Activated T-cell treated with anti-CD3 and anti-CD28 coated beads, Interleukin-2, amount 50 U/mL, for 1 hour (primary cell): ENCODE measurements around the gene IL12A.

Experiments used
- DNase-seq: peaks from one replicate; pipeline ENCODE4 v3.0.0-alpha.2; 2020

The IL12A gene

DNA sequence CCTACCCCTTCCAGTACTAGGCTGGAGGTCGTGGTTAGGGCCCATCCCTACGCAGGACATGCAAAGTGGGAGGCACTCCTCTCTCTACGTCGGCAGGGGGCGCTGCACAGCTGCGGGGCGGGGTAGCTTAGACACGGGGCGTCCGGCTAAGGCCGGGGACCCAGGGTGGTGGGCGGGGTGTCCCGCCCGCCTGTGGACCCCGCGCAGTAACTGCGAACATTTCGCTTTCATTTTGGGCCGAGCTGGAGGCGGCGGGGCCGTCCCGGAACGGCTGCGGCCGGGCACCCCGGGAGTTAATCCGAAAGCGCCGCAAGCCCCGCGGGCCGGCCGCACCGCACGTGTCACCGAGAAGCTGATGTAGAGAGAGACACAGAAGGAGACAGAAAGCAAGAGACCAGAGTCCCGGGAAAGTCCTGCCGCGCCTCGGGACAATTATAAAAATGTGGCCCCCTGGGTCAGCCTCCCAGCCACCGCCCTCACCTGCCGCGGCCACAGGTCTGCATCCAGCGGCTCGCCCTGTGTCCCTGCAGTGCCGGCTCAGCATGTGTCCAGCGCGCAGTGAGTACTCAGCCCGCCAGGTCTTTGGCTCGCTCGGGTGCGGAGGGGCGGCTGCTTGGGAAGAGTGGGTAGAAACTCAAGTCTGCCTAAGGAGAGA, at the start of gene IL12A:
Gene IL12A, plus strand, starts transcription at position 219 of the 655 bp plus-strand sequence.
- DNase-seq: peak; percentile 81

DNA sequence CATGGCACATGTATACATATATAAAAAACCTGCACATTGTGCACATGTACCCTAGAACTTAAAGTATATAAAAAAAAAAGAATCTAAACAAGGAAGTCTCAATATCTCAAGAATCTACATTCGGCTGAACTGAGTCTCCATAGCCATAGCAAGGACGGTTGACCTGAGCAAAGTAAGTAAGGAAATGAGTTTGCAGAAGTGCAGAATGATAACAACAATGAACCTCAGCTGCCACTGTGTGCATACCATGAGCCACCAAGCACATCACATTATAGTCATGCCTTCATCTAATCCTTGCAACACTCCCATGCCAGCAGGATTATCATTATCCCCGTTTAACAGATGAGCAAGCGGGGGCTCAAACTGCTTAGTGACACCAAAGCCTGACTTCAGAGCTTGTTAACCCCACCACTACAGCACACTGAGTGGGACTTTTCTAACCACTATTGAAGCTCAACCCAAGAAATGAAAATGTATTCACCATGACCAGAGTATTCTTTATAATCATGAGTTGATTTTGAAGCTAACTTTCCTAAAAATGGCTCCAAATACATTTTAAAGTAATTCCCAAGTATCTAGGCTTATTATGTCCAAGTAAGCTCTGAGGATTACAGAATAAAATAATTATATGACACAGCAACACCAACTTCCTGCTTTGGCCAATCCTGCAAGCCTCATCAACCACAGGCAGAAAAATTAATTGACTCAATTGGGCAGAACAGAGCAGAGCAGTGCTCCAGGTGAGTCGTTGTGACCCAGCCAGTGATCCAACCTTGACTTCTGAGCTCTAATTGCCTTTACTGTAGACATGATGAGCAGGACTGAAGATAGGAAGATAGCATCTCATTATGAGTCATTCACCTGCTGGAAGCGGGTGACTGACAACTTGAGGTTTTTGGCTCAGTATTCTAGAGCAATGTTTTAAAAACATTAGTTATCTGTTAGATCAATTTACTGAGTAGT, 47.3 kb upstream of the IL12A start:
- no peak for DNase-seq

DNA sequence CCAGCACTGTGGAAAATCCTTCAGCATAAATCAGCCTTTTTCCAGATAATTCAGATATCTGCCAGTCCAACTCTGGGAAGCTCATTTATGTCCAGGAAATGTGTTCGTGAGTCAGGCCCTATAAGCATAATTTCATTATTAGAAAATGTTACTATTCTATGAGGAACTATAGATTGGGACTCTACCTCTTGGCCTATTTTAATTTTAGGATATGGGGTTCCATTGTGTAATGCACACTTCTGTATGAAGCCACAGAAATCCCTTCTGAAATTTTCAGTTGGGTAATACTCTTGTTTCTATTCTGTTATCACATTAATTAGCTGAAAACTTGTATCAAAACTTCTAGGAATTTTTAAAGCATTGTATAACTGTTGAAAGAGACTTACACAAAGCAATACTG, 43.9 kb upstream of the IL12A start:
- DNase-seq: no peak

DNA sequence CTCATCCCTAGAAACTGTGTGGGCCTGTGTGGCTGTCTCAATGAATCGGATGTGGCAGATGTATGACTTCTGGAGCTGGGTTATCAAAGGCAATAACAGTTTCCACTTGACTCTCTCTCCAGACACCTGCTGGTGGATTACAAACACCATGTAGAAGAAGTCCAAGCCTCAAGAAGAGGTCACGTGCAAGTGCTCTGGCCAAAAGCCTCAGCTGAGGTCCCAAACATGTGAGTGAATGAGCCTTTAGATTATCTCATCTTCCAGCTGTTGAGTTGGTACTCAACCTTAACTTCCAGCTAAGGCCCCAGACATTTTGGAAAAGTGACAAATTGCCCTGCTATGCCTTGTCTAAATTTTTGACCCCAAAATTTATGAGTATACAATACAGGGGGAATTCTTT, 42.7 kb upstream of the IL12A start:
- DNase-seq: no peak

DNA sequence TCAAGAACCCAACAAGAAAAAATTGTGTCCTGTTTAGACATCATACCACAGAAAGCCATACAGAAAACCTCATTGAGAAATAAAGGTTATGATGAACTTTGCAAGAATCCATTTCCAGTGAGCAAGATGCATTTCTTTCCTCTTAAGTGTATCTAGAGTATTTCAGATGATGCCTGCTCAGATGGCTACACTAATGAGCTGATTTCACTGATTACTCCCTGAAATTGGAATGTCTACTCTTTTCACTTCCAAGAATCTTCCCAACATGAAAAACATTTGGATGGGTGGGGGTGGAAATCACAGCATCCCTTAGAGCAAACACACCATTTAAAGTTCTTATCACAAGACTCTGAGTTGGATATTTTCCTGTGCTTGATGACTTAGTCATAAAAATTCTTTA, 41.4 kb upstream of the IL12A start:
- no peak for DNase-seq

DNA sequence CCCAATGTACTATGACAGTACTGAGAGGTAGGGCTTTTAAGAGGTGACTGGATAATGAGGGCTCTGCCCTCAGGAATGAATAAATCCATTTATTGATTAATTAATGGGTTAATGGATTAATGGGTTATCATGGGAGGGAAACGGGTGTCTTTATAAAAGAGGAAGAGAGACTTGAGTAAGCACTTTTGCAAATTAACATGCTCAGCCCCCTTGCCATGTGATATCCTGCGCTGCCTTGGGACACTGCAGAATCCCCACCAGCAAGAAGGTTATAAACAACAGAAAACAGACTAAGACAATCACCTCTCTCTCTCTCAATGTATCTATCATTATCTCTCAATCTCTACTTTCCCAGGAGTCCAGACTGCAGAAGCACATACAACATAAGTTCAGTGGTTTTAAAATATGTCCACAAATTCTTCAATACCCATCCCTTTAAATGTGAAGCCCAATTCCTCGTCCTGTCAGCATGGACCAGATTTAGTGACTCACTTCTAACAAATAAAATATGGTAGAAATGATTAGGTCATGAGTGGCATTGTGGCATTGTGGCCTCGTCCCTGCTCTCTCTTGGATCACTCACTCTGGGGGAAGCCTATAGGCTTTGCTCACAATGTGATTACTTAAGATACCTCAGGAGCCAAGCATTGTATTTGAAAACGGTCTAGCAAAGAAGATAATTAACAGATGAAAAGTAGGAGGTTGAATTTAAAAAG, 40.0 kb upstream of the IL12A start:
- DNase-seq: no peak

DNA sequence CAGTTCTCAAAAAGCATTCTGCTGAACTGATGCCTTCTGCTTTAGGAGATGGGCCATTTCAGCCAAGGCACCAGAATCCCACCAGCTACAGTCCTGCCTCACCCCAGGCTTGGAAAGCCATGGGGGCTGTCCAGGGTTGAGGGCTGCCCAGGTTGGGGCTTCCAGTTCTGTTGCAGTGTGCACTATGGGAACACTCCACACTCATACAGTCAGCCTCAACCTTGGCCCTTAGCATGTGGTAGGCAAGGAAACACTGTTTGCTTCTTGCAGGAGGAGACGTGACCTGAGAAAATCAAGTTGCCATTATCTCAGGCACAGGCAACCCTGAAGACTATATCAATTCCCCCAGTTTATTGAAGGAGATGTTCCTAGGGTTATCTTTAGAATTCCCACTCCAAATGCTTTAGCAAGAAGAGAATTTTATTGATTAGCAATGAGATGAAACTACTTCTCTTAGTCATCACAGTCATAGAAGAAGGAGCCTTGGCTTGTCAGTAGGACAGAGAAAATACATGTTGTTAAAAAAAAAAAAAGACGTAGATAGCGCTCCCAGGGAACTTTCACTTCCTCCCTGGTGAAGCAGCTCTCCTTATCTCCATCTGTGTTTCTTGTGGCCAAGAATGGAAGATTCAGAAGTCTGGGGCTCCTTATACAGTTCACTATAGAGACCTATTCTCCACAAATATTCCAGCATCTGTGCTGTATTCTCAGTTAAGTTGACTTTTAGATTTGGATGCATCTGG, 38.3 kb upstream of the IL12A start:
- DNase-seq: no peak

DNA sequence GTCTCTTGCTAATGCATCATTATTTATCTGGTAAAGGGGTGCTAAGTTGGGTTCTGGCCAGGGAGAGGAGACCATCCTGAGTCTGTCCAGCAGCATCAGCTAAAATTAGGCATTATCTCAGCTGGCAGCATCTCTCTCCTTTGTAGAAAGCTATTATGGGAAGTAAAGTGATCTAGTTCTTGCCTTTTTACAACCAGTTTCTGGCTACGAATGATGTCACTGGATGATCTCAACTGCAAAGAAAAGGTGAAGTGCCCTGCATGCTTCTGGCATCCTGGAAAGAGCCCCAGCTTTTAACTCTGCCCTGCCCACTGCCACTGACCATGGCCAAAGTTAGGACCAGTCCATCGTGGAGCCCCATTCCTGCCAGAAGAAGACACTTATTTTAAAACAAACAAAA, 37.1 kb upstream of the IL12A start:
- no peak for DNase-seq

DNA sequence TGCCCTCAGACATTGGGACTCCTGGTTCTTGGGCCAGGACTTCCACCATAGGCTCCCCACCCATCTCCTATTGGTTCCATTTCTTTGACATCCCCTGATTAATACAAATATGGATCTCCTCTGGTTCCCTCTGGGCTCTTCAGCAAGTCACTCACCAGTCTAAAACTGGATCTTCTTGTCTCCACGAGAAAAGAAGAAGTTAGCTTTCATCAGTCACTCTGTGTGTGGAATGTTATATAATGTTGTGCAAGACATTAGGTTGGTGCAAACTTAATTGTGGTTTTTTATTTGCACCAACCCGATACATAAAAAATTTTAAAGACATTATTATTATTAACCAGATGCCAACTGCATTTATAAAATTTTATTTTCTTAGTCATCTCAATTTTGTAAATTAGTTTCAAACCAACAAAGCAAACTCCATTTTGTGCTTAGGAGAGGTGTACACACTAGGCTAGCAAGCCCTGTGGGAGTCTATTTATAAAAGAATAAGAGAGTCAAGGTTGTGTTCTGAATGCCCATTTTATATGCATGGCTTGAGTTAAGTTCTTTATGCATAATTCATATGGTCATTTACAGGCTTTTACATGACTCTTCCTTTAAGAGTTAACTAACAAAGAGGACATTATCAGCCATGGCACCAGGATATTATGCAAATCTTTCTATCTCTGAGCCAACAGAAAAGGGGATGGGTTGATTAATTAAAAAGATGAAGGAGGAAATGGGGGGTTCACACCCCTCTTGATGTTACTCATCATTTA, 35.1 kb upstream of the IL12A start:
- DNase-seq: no peak

DNA sequence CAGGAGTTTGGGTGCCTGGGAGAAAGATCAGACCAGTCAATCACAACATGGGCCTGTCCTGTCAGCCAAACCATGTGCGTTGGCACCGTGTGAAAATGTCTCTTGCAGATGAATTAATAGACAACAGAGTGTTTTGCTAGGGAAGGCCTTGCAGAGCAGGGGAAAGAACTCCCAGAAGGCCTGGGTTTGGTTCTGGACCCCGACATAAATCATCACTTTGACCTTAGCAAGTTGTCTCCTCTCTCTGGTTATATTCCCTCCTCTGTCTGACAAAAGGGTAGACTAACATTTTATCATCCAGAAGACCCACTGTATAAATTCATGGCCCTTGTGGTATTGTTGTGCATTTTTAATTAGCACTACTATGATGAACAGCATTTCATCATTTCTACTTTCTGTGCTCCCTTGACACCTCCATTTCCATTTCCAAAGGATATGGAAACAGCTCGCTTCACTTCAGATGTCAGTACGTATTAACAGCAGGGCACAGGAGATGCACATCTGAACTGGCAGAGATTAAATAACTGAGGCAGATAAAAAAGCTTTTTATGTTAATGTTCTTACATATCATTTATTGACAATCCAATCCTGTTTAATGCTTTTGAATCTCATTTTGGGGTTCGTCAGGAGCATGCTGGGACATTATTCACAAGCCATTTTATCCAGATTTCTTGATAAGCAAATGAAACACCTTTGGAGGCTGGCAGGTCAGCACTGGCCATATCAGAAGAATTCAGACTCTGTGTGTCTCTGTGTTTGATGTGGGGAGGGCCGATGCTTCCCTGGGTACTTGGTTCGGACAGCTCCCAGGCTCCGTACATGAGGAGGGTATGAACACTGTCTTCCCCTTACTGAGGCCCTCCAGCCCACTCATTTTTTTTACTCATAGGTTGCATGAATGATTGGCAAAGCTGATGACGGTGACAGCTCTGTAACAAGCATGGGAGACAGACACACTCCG, 28.2 kb upstream of the IL12A start:
- no peak for DNase-seq

DNA sequence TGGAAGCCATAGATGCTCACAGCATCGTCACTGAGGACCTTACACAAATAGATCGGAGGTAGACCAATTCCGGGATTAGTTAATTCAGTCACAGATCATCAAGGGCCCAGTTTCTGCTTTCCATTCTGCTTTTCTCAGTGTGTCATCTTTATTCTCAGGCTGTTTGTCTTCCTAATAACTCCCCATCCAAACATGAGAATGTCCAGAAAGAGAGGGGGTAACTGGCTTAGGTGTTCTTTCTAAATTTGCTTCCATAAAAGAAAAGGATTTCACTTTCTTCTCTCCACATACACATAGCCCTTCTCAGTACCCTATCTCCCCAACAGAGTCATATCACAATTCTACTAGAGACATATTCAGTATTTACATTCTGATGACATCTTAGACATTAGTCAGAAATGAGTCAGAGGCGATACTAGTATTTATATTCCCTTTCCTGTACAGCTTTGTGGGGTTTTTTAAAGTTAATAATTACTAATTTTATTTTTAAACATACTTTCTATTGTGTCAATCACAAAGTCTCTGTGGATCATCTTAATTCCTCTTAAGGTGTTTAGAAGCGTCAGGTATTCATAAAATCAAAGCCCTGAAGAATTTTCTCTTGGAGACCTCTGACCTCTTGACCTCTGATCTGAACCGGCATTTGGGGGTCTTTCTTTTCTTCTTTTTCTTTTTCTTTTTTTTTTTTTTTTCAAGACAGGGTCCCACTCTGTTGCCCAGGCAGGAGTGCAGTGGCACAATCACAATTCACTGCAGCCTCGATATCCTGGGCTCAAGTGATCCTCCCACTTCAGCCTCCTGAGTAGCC, 24.3 kb upstream of the IL12A start:
- no peak for DNase-seq

DNA sequence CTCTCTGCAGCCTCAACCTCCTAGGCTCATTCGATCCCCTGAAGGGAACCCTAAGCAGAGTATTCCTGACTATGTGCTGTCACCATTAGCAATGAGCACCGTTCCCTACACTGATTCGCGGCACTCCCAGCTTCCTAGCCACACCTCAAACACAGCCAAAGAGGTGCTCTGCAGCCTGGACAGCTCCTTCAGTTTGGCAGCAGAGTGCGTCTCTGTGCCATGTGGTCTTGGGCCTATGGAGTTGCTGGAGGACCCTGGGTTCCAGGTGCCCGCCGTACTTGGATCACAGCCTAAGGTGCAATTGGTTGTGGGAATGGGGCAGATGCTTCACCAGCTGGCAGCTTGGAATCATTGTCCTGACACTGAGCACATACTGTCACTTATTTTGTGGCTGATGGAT, 17.3 kb upstream of the IL12A start:
- no peak for DNase-seq

DNA sequence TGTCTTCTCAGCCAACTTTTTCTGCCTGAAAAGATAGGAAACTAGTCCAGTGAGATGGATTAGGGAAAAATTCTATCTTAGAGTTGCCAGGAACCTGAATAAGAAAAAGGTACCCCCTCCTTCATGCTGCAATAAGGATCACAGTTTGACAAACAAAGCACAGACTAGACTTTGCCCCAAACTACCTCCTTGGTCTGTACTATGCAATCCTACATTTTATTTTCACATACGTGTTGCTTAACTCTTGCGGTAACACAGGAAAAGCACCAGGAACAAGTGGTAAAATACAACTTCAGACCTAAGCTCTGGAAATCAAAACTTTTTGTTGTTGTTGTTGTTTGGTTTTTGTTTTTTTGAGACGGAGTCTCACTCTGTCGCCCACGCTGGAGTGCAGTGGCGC, 11.3 kb upstream of the IL12A start:
- no peak for DNase-seq

DNA sequence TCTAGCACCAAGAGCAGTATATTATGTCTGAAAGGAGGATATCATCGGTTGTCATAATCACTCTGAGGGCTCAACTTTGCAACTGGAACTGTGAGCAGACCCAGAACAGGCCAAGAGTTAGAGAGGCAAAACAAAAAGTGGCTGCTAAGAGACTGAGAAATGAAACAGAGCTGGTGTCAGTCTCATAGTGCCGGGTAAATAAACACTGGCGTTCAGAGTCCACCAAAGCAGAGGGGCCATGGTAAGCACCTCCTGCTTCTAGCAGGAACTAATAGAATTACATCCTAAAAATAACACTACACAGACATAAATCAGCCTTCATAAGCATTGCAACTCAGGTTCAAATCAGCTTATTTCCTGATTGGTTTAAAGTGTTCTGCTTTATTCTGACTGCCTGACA, 10.3 kb upstream of the IL12A start:
- DNase-seq: no peak

DNA sequence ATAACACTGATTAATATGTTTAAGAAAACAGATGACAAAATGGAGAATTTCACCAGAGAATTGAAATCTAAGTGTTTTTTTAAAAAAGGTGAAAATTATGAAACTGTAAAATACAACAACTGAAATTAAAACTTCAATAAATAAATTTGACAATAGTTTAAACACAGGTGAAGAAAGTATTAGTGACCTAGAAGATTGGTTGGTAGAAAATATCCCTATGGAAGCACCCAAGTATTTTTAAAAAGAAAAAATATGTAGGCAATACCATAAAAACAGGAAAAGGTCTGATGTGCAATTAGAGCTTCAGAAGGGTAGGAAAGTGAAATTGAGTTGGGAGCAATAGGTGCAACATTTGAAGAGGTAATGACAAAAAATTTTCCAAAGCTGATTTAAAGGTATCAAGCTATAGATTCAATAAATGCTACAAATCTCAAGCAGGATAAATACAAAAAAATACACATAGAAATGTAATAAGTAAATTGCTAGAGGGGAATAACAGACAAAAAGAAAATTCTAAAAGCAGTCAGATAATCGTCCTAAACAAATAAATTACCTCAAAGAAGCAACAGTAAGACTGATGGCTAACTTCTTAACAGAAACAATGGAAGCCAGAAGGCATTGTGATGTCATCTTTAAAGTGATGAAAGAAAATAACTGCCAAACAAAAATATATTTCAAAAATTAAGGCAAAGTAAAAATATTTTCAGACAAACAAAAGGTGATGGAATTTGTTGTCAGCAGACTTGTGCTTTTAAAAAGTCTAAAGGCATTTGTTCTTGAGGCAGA, 9.5 kb upstream of the IL12A start:
- DNase-seq: no peak

DNA sequence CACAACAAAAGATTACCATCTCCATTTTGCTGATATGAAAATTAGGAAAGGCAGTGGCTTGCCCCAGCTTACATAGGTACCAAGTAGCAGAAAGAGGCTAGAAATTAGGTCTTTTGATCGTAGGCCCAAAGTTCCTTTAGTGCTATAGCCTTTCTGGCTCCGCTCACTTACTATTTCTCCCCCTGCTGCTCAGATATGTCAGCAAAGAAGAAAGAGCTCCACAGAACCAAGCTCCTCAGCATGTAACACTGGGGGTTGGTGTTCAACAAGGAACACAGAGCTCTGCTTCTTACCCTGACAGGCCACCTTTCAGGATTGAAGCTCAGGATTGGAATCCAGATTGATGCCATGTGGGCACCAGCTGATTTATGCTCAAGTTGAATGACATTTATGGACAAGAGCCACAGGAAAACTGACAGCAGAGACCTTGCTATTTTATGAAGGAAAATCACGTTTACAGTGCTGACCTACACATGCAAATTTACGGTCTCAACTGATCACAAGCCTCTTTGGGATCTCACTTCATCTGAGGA, 6.1 kb upstream of the IL12A start:
- no peak for DNase-seq

DNA sequence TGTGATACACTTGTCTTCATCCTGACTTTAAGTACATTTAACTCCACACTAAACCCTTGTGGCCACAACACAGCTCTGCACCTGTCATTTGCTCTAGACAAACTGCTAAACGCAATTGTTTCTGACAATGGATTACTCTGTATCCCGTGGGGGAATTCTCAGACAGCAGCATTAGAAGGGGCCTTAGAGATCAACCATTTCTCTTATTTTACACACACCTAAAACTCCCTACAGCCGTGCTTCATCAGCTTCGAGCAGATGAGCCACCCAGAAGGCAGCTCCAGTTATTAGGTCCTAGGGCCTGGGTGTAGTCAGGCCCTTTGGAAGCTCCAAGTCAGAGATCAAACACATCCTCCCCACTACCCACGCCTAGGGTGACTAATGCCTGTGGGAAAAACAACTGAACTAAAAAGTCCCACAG, 1.3 kb upstream of the IL12A start:
- DNase-seq: no peak

DNA sequence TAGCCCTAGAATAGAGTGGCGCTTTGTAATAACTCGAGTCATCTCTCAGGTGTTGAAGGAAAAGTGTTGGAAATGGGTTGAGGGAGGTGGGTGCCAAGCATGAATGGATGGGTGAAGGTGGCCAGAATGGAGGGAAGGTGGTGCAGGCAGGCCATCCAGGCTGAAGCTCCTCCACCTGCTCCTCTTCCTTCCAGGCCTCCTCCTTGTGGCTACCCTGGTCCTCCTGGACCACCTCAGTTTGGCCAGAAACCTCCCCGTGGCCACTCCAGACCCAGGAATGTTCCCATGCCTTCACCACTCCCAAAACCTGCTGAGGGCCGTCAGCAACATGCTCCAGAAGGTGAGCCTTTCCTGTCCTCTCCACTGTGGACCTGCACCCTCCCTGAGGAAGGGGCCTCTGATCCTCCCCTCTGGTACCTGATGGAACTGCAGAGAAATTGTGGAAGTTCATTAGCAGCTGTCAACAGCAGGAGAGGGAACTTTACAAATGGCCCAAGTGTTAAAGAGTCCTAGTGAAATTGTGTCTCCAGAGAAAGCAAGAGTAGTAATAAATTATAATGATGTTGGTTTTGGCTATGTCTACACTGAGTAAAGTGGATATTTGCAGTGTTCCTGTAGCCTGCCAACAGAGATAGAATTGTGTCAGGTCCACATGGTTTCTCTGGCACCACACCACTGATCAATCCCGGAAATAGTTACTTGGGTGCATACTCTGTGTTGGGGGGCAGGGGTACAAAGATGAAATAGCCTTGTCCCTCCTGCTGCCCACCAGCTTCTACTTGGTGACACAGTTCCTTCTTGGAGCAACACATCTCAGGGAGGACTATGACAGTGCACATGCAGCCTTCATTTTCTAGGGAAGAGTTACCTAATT, 1.6 kb downstream of the IL12A start:
- no peak for DNase-seq
